ENCODE results near the gene TMEM97. TPM values are rescaled to one million over a fixed set of nuclear protein-coding genes. Genes with fewer than 3 reads are reported as not detected.
A peak's percentile ranks its signal among the peaks of the same experiment; 100 is the strongest.

The TMEM97 gene
- total RNA-seq, 1 donor from 2014 or later, result 2.4 TPM

- intact Hi-C loops (cut with micrococcal nuclease), result no loop called here
- ATAC-seq, result peak; percentile 99
- peak; percentile 97 for DNase-seq
These were observed 38.3 kb downstream of the TMEM97 start, which contains the start of gene POLDIP2 for GRCh38 chr17:28357061-28357900. TSS of gene POLDIP2 (minus strand) at chr17:28357527. CDS start at chr17:28357448, 79 bp downstream.

GRCh38 chr17:28357901-28358197 is 38.8 kb downstream of the TMEM97 start:
- intact Hi-C loops (cut with micrococcal nuclease), result no loop called here
- DNase-seq (no peak), ATAC-seq (no peak)

- no peak for ATAC-seq
- intact Hi-C loops (cut with micrococcal nuclease), result no loop called here
- DNase-seq, result no peak
These were observed 44.2 kb downstream of the TMEM97 start for GRCh38 chr17:28363186-28363585.

GRCh38 chr17:28363776-28364650 is 45.0 kb downstream of the TMEM97 start:
- intact Hi-C loops (cut with micrococcal nuclease), result no loop called here
- ATAC-seq, result no peak
- DNase-seq, result no peak

GRCh38 chr17:28364665-28365363 is 45.8 kb downstream of the TMEM97 start, which contains the start of gene SEBOX:
TSS of gene SEBOX (minus strand) at chr17:28365199. CDS start at chr17:28365151, 48 bp downstream.
- no peak for DNase-seq
- ATAC-seq, result no peak
- intact Hi-C loops (cut with micrococcal nuclease), result no loop called here

- no peak for ATAC-seq
- intact Hi-C loops (cut with micrococcal nuclease), result no loop called here
These were observed 46.5 kb downstream of the TMEM97 start for GRCh38 chr17:28365487-28365886.

GRCh38 chr17:28366605-28367004 is 47.6 kb downstream of the TMEM97 start:
- intact Hi-C loops (cut with micrococcal nuclease), result no loop called here
- ATAC-seq, result no peak
- no peak for DNase-seq

More at GRCh38 chr17:28365487-28365886, 46.5 kb downstream of the TMEM97 start:
- no peak for DNase-seq

DNA sequence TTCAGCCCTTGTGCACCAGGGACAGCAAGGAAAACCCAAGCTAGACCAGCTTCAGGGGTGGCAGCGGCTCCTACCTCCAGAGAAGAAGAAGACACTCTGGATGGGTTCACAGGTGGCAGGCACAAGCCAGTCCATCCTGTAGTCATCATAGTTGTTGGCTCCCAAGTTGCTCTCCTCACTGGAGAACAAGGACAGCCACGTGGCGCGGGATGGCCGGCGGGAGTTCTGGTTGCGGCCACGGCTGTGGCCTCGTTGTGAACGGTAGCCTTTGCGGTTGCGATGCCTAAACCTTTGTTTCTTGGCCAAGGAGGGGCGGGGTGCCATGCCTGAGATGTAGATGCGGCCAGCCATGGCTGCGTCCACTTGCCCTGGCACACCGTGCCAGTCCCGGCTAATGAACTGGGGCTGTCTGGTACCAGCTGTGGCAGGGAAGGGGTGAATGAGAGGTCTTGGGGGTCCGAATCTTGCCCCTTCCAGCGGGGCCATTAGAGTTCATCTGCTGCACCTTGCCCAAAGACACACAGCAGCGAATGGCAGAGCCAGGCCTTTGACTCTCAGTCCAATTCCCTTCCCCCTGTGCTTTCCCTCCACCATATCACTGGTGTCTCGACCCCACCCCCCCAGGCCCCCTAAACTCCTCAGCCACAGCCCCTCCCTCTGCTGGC is 48.8 kb downstream of the TMEM97 start:
- ATAC-seq (no peak), DNase-seq (no peak)
- intact Hi-C loops (cut with micrococcal nuclease), result no loop called here

DNA sequence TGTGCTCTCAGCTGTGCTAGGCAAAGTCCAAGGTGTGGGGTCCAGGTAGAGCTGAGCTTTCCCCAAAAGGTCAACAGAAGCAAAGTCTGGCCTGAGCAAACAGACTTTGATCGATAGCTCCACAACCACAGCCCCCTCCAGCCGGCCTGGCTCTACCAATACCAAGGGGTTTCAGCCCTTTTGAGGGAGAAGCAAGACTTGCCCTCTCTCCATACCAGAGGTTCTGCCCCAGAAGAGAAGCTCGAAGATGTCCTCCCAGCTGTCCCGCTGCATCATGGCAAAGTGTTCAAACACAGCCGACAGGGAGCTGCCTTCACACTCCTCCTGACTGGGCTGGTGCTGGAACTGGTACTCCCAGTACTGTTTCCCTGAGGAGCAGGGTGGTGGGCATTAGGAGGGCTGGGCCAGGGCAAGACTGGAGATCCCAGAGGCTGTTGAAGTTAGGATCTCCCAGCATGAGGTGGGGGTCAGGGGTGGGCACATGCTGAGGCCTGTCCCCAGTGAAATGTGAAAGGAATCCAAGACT is 49.4 kb downstream of the TMEM97 start:
- intact Hi-C loops (cut with micrococcal nuclease), result no loop called here
- ATAC-seq, result no peak
- no peak for DNase-seq

GRCh38 chr17:28368915-28369683 is 50.1 kb downstream of the TMEM97 start:
- ATAC-seq, result no peak
- intact Hi-C loops (cut with micrococcal nuclease), result no loop called here
- DNase-seq, result no peak

DNA sequence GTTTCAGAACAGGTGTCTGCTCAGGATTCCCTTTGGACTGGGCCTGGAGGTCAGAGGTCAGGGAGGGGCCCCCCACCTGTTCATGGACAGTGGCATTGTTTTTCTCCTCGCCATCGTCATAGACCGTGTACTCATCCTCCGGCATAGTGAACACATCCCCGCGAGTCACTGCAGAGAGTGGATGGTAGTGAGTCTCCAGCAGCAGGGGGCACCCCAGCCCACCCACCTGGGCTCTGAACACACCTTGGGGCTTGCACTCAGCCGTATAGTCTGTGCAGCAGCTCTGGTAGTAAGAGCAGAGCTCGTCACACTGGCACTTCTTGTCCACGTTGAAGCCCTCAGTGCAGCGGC is 50.7 kb downstream of the TMEM97 start:
- intact Hi-C loops (cut with micrococcal nuclease), result no loop called here
- ATAC-seq (no peak), DNase-seq (no peak)

DNA sequence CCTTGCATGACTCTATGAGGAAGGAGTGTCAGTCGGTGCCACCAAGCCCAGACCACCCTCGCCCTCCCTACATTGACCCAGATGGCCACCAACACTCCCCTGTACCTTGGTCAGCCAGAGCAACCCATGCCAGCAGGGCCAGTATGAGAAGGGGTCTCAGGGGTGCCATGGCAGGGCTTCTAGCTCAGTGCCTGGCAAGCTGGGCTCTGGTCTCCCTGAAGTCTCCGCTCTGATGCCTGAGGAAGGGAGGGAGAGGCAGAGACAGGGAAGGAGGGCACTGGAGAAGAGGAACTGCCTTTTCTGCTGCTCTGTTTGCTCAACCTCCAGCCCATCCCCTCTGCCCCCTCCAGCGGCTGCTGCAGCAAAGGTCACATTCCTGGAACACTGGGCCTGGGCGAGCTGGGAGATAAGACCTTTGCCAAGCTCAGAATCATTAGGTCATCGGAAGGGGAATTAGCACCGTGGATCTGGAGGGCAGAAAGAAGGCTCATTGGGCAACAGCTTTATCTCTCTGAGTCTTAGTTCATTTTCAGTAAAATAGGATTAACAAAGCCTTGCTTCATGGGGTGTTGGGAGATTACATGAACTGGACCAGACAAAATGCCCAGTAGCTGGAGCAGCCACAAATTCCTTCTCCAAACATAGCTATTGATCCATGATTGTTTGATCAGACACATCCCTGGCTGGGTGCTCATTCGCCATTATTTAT is 51.2 kb downstream of the TMEM97 start, which contains the start of gene VTN:
TSS of gene VTN (minus strand) at position 273 of the 709 bp plus-strand sequence. CDS start at position 169, 104 bp downstream.
- intact Hi-C loops (cut with micrococcal nuclease), result no loop called here
- peak; percentile 61 for DNase-seq
- ATAC-seq, result peak; percentile 51

- intact Hi-C loops (cut with micrococcal nuclease), result no loop called here
- DNase-seq, result no peak
- ATAC-seq, result no peak
These were observed 51.7 kb downstream of the TMEM97 start for GRCh38 chr17:28370744-28371103.

DNA sequence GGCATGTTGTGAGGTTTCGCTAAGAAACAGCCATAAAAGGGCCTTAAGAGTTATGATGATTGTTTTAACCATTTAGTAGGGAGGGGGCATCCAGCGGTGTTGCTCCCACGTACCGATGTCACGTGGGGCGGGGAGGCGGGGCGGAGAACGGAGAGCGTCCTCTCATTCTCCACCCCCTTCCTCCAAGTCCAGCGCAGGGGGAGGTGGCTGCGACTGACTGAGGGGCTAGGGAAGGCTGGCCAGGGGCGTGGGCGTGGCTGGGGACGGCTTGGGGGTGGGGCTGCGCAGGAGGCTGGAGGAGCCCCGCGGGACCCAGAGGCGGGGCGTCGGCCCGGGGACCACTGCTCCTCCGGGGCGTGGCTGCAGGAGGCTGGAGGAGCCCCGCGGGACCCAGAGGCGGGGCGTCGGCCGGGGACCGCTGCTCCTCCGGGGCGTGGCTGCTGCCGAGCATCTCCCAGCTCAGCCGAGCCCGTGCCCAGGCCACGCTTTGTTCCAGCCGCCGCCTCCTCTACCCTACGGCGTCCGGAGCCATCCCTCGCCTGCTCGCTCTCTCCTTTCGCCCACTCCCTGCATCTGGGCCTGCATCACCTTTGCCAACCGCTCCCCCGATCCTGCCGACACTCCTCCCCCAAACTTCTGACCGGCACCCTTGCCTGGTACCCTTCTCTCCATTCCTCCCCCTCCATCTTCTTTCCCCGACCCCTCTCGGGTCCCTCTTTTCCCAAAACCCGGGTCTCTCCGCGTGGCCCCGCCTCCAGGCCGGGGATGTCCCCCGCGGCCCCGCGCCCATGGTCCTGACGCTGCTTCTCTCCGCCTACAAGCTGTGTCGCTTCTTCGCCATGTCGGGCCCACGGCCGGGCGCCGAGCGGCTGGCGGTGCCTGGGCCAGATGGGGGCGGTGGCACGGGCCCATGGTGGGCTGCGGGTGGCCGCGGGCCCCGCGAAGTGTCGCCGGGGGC is 52.5 kb downstream of the TMEM97 start, which contains the start of gene SARM1:
TSS of gene SARM1 (plus strand) at position 450 of the 958 bp plus-strand sequence. CDS start at position 789, 339 bp downstream.
- intact Hi-C loops (cut with micrococcal nuclease), result no loop called here
- ATAC-seq (peak; percentile 91), DNase-seq (peak; percentile 92)

DNA sequence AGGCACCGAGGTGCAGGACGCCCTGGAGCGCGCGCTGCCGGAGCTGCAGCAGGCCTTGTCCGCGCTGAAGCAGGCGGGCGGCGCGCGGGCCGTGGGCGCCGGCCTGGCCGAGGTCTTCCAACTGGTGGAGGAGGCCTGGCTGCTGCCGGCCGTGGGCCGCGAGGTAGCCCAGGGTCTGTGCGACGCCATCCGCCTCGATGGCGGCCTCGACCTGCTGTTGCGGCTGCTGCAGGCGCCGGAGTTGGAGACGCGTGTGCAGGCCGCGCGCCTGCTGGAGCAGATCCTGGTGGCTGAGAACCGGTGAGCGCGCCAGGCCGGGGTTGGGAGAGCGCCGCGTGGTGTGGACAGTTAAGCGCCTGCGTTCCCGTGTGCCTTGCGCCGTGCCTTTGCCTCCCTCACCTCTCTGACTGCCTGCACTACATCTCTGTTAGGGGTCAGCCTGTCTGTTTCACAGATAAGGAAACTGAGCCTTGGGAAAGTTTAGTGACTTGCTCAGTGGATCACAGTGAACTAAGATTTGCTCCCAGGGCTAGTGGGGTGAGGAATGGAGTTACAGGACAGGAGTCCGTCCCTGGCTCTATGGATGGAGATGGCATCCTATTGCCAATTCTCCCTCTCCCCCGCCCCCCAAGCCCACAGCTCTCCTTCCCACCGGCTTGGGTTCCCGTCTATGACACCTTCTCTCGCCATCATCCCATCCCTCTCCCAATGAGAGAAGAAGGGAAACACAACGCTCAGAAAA is 53.4 kb downstream of the TMEM97 start:
- ATAC-seq, result peak; percentile 7
- intact Hi-C loops (cut with micrococcal nuclease), result no loop called here
- peak; percentile 52 for DNase-seq

DNA sequence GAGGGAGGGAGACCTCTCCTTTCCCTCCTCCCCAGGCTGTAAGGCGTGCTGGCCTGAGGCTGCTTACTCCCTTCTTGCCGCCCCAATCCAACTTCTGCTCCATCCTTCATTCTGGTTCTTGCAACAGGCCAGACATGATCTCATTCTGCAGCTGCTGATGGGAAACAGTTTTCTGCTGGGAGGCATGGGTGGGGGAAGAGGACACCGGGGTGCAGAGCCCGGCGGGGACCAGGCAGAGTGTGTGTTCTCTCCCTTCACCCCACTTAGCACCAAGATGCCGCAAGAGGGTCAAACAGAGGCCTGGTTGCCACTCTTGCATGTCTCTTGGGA is 53.9 kb downstream of the TMEM97 start:
- ATAC-seq (no peak), DNase-seq (no peak)
- intact Hi-C loops (cut with micrococcal nuclease), result no loop called here

All from left ventricle myocardium superior (tissue), 1 donor.